ENCODE results near the gene YPEL3. TPM values are rescaled to one million over a fixed set of nuclear protein-coding genes. Genes with fewer than 3 reads are reported as not detected.

The YPEL3 gene
- total and polyA plus RNA-seq, 2 of the 8 experiments (the other 6 are each of a cell fraction or from before 2014, with no cell fraction given) = 40.3 to 53.3 TPM

DNA sequence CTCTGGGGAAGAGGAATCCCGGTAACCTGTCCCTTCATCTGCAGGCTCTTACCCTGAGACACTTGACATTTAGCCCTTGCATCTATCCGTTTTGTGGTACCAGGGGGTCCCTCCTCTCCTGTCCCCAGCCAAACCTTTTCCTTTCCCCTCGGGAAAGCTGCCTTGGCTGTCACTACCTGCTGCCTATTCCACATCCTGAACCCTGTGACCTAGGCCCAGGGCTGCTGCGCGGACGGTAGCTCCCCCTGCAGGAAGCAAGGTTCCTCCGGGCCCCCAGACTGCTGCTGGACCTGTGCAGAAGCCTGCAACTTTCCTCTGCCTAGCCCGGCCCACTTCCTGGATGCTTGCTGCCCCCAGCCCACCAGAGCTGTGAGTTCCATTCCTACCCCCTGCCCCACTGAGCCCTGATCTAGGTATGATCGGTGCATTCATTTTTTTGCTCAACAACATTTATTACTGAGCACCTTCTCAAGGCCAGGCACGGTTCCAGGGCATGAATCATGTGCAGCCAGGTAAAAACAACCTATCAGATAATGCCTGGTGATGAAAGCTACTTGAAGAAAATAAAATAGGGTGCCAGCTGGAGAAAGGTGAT, 41.0 kb downstream of the YPEL3 start (continued):
- TF ChIP-seq, protein P1, sequence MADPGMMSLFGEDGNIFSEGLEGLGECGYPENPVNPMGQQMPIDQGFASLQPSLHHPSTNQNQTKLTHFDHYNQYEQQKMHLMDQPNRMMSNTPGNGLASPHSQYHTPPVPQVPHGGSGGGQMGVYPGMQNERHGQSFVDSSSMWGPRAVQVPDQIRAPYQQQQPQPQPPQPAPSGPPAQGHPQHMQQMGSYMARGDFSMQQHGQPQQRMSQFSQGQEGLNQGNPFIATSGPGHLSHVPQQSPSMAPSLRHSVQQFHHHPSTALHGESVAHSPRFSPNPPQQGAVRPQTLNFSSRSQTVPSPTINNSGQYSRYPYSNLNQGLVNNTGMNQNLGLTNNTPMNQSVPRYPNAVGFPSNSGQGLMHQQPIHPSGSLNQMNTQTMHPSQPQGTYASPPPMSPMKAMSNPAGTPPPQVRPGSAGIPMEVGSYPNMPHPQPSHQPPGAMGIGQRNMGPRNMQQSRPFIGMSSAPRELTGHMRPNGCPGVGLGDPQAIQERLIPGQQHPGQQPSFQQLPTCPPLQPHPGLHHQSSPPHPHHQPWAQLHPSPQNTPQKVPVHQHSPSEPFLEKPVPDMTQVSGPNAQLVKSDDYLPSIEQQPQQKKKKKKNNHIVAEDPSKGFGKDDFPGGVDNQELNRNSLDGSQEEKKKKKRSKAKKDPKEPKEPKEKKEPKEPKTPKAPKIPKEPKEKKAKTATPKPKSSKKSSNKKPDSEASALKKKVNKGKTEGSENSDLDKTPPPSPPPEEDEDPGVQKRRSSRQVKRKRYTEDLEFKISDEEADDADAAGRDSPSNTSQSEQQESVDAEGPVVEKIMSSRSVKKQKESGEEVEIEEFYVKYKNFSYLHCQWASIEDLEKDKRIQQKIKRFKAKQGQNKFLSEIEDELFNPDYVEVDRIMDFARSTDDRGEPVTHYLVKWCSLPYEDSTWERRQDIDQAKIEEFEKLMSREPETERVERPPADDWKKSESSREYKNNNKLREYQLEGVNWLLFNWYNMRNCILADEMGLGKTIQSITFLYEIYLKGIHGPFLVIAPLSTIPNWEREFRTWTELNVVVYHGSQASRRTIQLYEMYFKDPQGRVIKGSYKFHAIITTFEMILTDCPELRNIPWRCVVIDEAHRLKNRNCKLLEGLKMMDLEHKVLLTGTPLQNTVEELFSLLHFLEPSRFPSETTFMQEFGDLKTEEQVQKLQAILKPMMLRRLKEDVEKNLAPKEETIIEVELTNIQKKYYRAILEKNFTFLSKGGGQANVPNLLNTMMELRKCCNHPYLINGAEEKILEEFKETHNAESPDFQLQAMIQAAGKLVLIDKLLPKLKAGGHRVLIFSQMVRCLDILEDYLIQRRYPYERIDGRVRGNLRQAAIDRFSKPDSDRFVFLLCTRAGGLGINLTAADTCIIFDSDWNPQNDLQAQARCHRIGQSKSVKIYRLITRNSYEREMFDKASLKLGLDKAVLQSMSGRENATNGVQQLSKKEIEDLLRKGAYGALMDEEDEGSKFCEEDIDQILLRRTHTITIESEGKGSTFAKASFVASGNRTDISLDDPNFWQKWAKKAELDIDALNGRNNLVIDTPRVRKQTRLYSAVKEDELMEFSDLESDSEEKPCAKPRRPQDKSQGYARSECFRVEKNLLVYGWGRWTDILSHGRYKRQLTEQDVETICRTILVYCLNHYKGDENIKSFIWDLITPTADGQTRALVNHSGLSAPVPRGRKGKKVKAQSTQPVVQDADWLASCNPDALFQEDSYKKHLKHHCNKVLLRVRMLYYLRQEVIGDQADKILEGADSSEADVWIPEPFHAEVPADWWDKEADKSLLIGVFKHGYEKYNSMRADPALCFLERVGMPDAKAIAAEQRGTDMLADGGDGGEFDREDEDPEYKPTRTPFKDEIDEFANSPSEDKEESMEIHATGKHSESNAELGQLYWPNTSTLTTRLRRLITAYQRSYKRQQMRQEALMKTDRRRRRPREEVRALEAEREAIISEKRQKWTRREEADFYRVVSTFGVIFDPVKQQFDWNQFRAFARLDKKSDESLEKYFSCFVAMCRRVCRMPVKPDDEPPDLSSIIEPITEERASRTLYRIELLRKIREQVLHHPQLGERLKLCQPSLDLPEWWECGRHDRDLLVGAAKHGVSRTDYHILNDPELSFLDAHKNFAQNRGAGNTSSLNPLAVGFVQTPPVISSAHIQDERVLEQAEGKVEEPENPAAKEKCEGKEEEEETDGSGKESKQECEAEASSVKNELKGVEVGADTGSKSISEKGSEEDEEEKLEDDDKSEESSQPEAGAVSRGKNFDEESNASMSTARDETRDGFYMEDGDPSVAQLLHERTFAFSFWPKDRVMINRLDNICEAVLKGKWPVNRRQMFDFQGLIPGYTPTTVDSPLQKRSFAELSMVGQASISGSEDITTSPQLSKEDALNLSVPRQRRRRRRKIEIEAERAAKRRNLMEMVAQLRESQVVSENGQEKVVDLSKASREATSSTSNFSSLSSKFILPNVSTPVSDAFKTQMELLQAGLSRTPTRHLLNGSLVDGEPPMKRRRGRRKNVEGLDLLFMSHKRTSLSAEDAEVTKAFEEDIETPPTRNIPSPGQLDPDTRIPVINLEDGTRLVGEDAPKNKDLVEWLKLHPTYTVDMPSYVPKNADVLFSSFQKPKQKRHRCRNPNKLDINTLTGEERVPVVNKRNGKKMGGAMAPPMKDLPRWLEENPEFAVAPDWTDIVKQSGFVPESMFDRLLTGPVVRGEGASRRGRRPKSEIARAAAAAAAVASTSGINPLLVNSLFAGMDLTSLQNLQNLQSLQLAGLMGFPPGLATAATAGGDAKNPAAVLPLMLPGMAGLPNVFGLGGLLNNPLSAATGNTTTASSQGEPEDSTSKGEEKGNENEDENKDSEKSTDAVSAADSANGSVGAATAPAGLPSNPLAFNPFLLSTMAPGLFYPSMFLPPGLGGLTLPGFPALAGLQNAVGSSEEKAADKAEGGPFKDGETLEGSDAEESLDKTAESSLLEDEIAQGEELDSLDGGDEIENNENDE (IDR thresholded peaks at IDR 0.05; ENCODE audit: insufficient replicate concordance, low read length) = no peak
- TF ChIP-seq ASH2L (IDR thresholded peaks at IDR 0.05; ENCODE audit: low read length) (no peak), RXRA (IDR thresholded peaks at IDR 0.05; ENCODE audit: insufficient read depth, low read depth, low read length) (0 out of 2 replicates have a peak, but pooled peaks have one; percentile 56), CTBP2 (IDR thresholded peaks at IDR 0.05; ENCODE audit: borderline replicate concordance, insufficient read depth, insufficient read length, low read length) (no peak), NRF1 (IDR thresholded peaks at IDR 0.05; ENCODE audit: low read depth, low read length) (no peak), SRF (IDR thresholded peaks at IDR 0.05; ENCODE audit: low read depth, low read length) (no peak), CHD1 (IDR thresholded peaks at IDR 0.05; ENCODE audit: low read depth, low read length) (no peak), SP4 (IDR thresholded peaks at IDR 0.05; ENCODE audit: low read length) (no peak), POLR2A (IDR thresholded peaks at IDR 0.05; ENCODE audit: control extremely low read depth in 1 of 2, low read depth in 2 of 2, low read length in 2 of 2) (no peak)
- TF ChIP-seq, protein P2, sequence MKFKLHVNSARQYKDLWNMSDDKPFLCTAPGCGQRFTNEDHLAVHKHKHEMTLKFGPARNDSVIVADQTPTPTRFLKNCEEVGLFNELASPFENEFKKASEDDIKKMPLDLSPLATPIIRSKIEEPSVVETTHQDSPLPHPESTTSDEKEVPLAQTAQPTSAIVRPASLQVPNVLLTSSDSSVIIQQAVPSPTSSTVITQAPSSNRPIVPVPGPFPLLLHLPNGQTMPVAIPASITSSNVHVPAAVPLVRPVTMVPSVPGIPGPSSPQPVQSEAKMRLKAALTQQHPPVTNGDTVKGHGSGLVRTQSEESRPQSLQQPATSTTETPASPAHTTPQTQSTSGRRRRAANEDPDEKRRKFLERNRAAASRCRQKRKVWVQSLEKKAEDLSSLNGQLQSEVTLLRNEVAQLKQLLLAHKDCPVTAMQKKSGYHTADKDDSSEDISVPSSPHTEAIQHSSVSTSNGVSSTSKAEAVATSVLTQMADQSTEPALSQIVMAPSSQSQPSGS (IDR thresholded peaks at IDR 0.05; ENCODE audit: low read length) = no peak
